ENCODE results near the gene SGPL1. TPM values are rescaled to one million over a fixed set of nuclear protein-coding genes. Genes with fewer than 3 reads are reported as not detected.

Gene SGPL1
- total RNA-seq, 4 donors from 2014 or later: 34.2 to 47.1 (median 43.1) TPM

DNA sequence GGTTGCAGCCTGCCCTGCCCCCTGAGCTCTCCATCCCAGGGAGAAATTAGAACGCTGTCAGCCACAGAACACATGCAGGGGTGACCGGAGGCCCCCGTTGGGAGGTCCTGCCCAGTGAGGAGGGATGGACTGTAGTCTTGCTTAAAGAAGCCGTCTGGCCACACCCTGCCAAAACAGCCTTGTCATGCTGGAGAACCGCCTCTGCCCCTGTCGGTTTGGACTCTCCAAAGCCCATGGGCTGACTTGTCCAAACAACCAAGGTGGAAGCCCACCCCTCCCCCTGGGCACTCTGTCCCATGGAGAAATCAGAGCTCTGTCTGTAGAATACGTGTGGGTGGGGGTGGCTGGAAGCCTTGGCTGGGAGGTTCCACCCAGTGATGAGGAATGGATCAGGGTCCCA lies 17.9 kb upstream of the SGPL1 start:
- intact Hi-C loops (cut with DNase I): no loop called here
- no peak overlapping the region for H3K4me3 ChIP-seq
- H3K36me3 ChIP-seq: no peaks in the 10 kb centered on the region
- WGBS, 2 donors: 63% methylated on average over 2 of the region's 7 CpGs; no CpG with 5 or more reads in 1 of the 2 donors
- peaks cover 0 to 1% (median 0%) of the 10 kb centered on the region in 3 donors for H3K4me1 ChIP-seq
- no peak overlapping the region for H3K27ac ChIP-seq
- peaks cover 0 to 13% (median 0%) of the 10 kb centered on the region in 4 donors for H3K27me3 ChIP-seq
- no peaks in the 10 kb centered on the region for H3K9me3 ChIP-seq
- no peak for DNase-seq
- TF ChIP-seq POLR2A (IDR thresholded peaks at IDR 0.05) (no peak), CTCF (IDR thresholded peaks at IDR 0.05) (no peak)

DNA sequence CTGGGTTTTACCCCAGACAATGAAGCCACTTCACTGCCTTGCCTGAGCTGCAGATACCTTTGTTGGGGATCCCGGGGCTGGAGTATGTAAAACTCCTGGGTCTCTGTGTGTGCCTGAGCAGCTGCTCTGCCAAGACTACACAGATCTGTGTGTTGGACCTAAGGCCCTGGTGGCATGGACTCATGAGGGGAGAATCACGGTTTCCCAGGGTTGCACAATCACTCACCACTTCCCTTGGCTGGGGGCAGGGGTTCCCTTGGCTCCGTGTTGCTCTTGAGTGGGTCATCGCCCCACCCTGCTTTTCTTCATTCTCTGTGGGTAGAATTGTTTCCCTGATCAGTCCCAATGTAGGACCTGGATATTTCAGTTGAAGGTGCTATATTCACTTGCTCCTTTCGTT lies 16.6 kb upstream of the SGPL1 start:
- no peak for DNase-seq
- Histone ChIP-seq H3K36me3 (no peaks in the 10 kb centered on the region), H3K9me3 (no peaks in the 10 kb centered on the region), H3K4me3 (no peak overlapping the region), H3K27ac (no peak overlapping the region), H3K4me1 (peaks cover 0 to 9% (median 4%) of the 10 kb centered on the region in 3 donors), H3K27me3 (peaks cover 0 to 13% (median 0%) of the 10 kb centered on the region in 4 donors)
- intact Hi-C loops (cut with DNase I): no loop called here
- TF ChIP-seq POLR2A (IDR thresholded peaks at IDR 0.05) (no peak), CTCF (IDR thresholded peaks at IDR 0.05) (no peak)
- 62 to 72% methylated on average over 3 to 4 of the region's 5 CpGs for WGBS, 2 donors

- Histone ChIP-seq H3K4me1 (peaks cover 0 to 32% (median 12%) of the 10 kb centered on the region in 3 donors), H3K36me3 (no peaks in the 10 kb centered on the region), H3K9me3 (no peaks in the 10 kb centered on the region), H3K27ac (no peak overlapping the region), H3K27me3 (peaks cover 0 to 13% (median 0%) of the 10 kb centered on the region in 4 donors), H3K4me3 (no peak overlapping the region)
- no peak for DNase-seq
- no peak for TF ChIP-seq CTCF (IDR thresholded peaks at IDR 0.05)
- no peak for TF ChIP-seq POLR2A (IDR thresholded peaks at IDR 0.05)
- WGBS, 2 donors: 88 to 95% methylated on average over 1 of the region's 1 CpG
- intact Hi-C loops (cut with DNase I): no loop called here
These were observed 13.9 kb upstream of the SGPL1 start for GRCh38 chr10:70801854-70802253.

DNA sequence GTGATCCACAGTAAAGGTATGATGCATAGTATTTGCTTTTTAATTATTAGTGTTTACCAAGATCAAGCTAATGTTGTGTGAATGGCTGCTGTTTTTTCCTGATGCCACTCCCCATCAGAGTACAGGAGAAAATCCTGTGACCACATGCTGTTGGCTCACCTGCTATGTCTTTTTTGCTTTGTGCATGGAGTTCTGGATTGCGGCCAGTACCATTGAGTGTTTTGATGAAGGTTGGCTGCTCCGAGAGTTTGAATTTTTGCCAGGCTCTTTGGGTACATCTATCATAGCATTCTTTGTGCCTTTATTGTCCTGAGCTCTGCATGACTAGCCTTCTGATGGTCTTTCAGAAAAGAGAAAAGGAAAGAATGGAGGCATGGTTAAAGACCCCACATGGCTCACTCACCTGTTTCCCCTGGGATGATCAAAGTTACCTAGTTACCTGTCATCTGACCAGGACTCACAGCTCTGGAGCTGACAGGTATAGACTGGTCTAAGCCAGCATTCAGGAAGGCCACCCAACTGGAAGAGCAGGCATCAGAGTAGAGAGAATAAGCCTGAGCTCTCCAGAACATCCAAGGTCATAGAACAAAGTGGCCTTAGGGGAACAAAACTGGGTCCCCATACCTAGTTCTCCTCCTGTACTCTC lies 11.8 kb upstream of the SGPL1 start:
- no peaks in the 10 kb centered on the region for H3K9me3 ChIP-seq
- no peaks in the 10 kb centered on the region for H3K36me3 ChIP-seq
- H3K27ac ChIP-seq: peak overlapping the region; percentile 79 to 90 (median 84)
- H3K27me3 ChIP-seq: peaks cover 0 to 3% (median 0%) of the 10 kb centered on the region in 4 donors
- intact Hi-C loops (cut with DNase I): no loop called here
- TF ChIP-seq POLR2A (IDR thresholded peaks at IDR 0.05) (no peak), CTCF (IDR thresholded peaks at IDR 0.05) (no peak)
- peaks cover 7 to 53% (median 12%) of the 10 kb centered on the region in 3 donors for H3K4me1 ChIP-seq
- DNase-seq: no peak
- no peak overlapping the region for H3K4me3 ChIP-seq
- WGBS, 2 donors: 39 to 49% methylated on average over 2 of the region's 2 CpGs

DNA sequence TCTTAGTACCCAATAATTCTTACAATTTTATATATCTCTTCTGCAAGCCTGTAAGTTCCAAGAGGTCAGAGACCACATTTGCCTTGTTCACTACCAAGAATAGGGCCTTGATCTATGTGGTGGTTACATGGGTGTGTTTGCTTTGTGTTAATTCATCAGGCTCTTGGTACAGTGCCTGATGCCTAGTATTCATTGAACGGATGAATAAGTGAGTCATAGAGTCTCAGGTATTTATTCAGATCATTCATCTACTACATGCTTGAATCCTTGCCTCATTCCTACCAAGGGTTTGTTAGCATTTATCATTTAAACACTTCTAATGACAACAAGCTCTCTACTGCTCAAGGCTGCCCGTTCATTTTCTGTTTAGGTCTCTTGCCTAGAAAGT lies 11.3 kb upstream of the SGPL1 start:
- Histone ChIP-seq H3K36me3 (no peaks in the 10 kb centered on the region), H3K4me3 (no peak overlapping the region), H3K4me1 (peaks cover 8 to 56% (median 12%) of the 10 kb centered on the region in 3 donors), H3K27ac (peak overlapping the region; percentile 79 to 90 (median 84)), H3K9me3 (no peaks in the 10 kb centered on the region), H3K27me3 (no peaks in the 10 kb centered on the region)
- no peak for DNase-seq
- WGBS, 2 donors: 29 to 31% methylated on average over 2 of the region's 2 CpGs
- TF ChIP-seq POLR2A (IDR thresholded peaks at IDR 0.05) (no peak), CTCF (IDR thresholded peaks at IDR 0.05) (no peak)
- intact Hi-C loops (cut with DNase I): no loop called here

Data from esophagus squamous epithelium (tissue), 5 donors.